SIG-M5 treated with dmso at 0.1 percent for 504 hours (cell line): ENCODE data around the gene FGGY.
"Not testable (repeated sequence)": the region's sequence is repeated elsewhere in the genome, so short reads cannot be mapped to it uniquely, and the experiment has no call there.

Experiments used
- DNase-seq: peaks from one replicate; lab custom pipeline; 2025; ENCODE audit not compliant: unreplicated experiment; lab: John Stamatoyannopoulos, UW

The FGGY gene

DNA sequence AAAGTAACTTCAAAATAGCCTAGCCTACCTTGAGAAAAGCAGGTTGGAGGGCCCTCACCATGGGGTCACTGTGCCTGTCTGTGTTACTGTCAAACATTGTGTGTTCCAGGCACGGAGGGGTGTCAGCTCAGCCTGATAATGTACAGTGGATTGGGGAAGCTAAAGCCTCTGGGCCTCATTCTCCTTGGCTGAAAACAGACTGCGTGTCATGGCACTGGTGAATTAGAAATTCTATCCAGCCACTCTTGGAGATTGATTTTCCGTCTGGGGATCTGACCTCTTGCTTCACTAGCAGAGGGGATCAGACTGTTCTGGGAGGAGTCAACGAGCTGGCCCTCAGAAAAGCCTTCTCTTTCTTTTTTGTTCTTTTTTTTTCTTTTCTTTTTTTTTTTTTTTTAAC is 394.4 kb downstream of the FGGY start:
- DNase-seq: no peak

DNA sequence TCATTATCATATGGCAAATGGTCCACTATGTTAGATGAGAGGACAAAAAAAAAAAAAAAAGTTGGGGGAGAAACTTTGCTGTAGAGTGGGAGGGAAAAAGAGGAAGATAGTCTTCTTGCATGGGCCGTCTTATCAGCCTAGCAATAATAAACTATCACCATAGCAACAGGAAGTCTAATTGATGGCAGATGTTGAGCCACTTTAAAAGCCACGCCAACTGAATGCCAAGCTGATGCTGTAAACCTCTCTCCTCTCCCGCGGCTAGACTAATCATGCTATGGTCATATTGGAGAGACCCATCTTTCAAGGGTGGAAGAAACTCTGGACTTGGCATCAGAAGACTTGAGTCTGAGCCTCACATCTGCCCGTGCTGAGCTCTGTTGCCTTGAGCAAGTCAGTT is 395.7 kb downstream of the FGGY start:
- peak; percentile 88 for DNase-seq

DNA sequence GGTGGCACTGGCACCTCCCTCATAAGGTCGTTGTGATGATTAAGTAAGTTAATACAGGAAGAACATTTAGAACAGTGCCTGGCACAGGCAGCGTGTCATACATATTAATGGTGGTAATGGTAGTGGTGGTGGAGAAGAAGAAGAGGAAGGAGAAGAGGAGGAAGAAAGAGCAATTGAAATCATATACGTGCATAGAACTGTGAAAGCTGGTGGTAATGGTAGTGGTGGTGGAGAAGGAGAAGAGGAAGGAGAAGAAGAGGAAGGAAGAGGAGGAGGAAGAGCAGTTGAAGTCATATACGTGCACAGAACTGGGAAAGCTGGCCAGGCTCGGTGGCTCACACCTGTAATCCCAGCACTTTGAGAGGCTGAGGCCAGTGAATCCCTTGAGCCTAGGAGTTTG is 396.5 kb downstream of the FGGY start:
- DNase-seq: peak; percentile 41

DNA sequence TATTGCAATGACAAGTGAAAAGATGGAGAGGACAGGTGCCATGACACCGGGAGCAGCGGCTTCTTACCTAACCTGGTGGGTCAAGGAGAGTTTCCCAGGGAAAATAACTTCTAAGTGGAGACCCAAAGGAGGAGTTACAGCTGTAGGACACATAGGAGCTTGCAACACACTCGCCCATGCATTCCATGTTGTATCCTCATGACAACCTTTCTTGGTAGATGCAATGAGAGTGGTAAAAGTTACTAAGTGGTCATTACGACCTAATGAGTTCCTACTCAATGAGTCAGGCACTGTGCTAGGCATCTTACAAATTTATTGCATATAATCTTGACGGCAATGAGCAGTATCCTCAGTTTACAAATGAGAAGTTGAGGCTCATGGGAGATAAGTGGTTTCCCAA is 398.4 kb downstream of the FGGY start:
- DNase-seq: no peak

DNA sequence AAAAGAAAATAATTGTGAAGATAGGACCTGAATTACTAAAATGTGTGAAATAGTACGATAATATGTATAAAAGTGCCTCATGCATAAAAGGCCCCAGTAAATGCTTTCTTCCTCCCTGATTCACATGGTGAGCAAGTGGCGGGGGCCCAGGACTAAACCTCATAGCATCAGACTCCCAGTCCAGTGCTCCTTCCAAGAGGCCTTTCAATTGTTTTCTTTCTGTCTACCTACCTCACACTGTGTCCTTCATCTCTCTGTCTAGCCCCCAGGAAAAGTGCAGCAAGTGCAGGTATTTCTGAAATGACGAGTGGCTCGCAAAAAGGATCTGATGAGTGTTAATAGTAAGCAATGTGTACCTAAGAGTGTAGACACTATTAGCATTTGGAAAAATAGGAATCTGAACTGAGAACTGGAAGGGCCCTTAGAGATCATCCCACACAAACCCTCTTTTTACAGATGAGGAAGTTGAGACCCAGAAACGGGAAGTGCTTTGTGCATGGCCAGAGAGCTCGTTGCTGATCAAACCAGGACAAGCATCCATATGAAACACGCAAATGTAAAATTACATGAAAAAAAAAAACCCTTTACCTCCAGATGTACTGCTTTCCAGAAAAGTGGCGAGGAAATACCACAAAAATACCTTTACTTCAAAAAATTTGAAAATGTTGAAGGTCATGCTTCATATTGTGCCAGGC is 399.7 kb downstream of the FGGY start:
- DNase-seq: peak; percentile 94

DNA sequence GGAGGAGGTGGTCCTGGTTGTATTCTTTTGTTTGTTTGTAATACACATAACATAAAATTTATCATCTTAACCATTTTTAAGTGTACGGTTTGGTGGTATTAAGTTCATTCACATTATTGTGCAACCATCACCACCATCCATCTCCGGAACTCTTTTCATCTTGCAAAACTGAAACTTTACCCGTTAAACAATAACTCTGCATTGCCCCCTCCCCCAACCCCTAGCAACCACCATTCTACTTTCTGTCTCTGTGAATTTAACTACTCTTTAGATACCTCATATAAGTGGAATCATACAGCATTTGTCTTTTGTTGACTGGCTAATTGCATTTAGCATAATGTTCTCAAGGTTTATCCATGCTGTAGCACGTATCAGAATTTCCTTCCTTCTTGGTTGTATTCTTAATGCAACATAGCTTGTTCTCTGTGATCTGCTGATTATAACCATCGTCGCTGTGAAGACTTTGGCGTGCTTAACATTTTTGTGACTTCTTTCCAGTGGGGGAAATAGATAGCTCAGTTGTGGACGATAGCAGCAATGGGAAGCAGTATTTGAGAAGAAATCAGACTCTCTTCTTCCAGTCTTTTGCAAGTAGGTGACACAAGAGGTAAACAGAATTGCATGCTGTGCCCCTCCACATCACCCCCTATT is 400.4 kb downstream of the FGGY start:
- peak; percentile 80 for DNase-seq

DNA sequence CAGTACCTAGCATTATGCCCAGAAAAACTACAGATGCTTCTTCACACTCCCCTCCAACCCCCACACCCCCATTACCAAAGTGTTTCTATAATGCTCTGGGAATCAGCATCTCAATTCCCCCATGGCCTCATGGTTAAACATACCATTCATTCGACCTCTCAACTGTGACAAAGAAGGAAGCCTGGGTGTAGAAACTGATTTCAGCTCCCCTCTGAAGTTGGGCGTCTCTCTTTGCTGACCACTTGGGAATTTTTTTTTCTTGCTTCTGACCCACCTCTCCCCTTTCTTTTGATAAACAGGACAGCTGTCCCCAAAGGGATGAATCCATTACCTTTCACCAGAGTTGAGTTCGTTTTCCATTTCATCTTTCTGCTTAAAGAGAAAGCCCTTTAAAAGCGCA is 401.5 kb downstream of the FGGY start:
- no peak for DNase-seq

DNA sequence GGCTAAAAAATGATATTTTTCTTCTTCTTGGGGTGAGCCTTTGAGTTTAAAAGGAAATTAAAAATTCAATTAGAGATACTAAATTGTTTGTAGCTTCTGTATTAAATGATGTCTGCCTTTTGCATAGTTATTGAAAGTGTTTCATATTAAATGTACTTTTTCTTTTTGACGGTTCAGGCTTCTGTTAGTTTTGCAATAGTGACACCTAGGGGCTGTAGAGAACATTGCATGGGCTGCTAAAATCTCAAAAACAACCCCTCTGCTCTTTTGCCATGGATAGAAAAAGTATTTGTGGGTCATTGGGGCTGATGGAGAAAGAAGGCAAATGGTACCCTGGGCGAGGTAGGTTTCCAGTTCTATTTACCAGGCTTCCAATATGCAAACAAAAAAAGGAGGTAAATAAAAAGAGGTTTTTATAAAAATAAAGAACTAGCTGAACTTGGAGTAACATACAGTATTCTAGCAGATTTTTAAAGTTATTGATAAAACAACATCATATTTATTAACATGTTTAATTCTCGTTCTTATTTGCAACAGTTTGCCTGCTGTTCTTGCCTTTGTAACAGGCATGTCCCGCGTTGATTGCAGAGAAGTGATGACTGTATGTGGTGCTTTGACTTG is 402.4 kb downstream of the FGGY start:
- DNase-seq: peak; percentile 72

DNA sequence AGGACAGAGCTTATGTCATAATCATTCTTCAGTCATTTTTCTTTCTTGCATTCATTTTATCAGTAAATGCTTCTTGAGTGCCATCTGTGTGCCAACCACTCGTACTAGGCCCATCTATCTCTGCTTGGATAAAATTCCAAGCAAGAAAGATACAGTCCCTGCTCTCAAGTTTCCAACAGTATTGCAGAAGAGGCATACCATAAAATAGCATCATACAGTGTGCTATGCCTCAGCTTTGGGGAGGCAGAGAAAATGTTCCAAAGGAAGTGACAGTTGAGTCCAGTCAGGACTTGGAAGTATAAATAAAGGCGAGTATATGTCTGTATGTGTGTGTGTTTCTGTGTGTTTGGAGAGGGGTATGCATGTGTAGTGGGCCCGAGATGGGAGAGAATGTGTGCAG is 404.5 kb downstream of the FGGY start:
- DNase-seq: no peak

DNA sequence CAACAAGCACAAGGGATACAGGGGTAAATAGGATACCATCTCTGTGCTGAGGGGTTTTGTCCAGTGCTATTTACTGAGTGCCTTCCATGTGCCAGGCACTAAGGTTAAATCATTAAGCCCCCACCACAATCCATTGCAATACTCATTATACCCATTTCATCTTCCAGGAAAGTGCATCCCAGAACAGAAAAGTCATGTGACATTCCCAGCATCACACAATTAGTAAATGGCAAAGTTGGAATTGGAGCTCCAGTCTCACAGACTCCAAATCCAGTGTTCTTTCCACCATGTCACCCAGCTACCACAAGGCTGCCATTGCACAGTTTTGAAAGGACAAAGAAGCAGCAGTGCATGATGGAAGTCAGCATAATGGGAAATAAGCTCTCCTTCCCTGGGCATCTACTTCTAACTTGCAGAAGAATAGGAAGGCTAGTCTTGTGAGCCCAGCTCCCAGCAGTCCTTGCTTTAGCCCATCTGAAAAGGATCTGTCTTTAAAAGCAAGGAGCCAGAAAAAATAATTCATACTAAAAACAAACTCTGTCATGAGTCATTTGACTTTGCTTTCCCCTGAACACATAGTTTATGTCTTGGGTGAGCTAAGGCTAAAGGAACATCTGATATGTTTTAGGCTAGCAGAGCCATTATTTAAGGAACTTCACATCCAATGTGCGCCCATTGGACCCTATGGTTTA is 406.5 kb downstream of the FGGY start:
- no peak for DNase-seq

DNA sequence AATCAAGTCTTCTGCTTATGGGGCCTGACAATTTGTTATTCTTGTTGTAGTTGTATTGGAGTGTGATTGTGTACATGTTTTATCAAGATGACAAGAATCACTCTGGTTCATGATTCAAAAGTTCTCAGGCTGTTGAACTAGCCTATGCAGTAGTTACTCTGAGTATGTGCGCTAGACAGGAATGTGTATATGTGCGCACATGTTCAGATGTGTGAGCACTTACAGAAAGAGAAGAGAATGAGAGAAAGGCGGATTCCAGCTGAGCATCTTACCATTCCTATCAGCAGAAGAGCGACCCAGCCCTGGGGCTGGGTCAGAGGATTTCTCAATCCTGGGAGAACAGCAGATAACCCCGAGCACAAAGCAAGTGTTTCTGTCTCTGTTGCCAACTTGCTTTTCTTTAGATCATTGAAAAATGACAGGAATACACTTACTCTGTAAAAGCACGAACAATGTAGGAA is 407.1 kb downstream of the FGGY start:
- no peak for DNase-seq

DNA sequence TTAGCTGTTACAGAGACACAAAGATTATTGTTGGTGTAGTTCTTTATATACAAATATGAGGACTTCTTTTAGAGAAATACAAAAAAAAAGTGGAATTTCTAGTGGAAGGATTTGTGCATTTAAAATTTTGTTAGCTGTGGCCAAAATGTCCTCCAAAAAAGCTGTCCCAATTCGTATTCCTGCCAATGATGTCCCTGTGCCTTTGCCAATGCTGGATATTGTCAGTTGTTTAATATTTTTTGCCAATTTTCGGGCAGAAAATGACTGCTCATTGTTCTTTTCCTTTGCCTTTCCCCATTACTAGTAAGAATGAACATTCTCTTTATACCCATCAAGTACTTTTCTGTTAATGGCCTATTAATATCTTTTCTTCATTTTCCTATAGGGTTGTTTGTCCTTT is 407.8 kb downstream of the FGGY start:
- no peak for DNase-seq

DNA sequence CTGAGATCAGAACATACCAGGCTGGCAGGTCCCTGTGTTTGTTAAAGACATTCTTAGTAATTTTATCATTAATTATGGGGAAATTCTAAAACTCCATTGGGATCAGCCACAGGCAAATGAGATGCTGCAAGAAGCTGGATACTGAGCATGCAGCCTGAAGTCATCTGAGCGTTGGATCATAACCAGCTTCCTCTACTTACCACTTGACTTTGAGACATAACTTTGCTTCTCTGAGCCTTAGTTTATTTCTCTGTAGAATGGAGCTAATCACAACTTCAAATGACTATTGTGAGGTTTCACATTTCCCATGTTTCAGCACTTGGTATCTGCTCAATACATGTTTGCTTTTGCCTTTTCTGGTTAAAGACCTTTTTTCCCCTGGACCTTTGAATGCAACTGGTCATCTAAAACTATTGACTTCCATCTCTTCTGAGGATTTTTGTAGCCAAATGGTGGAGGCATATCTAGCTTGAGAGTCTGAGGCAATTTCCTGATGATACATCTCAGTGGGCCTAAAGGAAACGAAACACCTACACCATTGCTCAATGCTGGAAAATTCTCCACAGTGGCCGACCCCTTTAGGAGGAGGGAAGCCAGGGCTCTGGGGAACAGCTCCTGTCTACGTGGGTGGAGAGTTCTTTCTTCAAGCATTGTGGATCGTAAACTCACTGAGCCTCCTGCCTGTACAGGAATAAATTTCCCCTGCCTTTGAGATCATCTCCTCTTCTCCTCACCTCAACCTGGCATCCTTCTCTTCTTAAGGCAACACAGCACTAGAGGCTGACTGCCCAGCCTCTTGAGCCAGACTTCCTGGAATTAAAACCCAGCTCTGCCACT is 408.8 kb downstream of the FGGY start:
- DNase-seq: no peak

DNA sequence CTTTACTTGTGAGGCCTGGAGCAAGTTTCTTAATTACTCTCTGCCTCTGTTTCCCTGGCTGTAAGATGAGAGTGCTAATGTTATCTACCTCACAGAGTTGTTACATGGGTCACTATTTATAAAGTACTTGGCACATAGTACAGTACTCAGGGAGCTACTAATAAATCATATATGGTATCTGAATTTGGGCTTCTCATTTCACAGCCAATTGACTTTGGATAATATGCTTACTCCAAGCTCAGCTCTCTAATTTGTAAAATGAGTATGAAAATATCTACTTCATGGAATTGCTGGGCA is 409.4 kb downstream of the FGGY start:
- DNase-seq: no peak

DNA sequence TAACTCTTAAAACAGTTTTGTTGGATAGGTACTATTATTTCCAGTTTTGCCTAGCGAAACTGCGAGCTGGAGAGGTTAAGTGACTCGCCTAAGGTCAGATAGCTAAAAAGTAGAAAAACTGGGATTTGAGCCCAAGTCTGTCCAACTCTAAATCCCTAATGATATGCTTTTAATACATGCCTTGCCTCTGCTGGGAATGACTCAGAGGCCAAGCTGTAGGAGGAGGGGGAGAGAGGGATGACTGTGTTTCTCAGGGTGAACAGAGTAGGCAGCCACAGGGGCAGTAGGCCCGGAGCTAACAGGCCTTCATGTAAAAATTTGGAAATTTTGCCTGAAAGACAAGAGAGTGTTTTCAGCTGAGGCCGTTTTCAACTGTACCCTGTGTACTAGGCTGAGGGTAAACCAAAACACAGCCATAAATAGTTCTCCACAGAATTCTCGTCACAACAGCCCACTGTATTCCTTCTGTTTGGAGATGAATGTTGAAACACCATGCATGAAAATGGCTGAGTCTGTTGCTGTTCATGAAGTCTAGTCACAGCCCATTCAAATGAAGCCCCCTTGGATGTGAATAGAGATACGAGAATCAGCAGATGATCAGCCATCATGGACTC is 410.4 kb downstream of the FGGY start:
- DNase-seq: no peak

DNA sequence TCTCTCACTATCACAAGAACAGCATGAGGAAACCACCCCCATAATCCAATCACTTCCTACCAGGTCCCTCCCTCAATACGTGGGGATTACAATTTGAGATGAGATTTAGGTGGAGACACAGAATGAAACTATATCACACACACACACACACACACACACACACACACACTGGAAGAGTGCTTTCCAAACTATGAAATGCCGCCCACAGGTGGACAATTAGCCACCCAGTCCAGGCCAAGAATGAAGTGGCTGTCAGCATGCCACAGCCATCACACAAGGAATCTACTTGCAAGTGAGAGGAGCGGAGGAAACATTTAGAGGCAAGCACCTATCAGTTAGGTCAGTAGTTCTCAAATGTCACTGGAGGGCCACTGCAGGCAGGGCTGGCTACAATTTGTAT is 412.4 kb downstream of the FGGY start:
- DNase-seq: no peak

DNA sequence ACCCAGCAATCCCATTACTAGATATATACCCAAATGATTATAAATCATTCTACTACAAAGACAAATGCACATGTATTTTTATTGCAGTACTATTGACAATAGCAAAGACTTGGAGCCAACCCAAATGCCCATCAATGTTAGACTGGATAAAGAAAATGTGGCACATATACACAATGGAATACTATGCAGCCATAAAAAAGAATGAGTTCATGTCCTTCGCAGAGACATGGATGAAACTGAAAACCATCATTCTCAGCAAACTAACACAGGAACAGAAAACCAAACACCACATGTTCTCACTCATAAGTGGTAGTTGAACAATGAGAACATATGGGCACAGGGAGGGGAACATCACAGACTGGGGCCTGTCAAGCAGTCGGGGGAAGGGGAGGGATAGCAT is 414.0 kb downstream of the FGGY start:
- not testable (repeated sequence) for DNase-seq

DNA sequence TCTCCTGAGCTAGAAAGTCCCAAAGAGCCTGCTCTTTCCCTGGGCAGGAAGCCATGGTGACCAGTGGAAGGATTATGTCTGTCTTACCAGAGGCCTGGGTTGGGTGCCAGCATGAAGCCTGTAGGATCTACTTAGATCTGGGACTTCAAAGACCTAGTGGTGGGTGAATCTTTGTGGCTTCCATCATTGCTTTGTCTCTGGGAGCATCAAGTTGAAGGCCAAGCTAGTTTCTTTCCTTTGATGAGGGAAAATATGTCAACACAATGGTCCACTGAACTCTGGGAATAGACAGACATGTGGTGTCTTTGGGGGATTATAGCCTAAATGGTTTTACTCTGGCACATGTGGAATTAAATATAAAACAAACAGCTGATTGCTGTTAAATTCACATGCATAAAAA is 417.3 kb downstream of the FGGY start:
- no peak for DNase-seq

DNA sequence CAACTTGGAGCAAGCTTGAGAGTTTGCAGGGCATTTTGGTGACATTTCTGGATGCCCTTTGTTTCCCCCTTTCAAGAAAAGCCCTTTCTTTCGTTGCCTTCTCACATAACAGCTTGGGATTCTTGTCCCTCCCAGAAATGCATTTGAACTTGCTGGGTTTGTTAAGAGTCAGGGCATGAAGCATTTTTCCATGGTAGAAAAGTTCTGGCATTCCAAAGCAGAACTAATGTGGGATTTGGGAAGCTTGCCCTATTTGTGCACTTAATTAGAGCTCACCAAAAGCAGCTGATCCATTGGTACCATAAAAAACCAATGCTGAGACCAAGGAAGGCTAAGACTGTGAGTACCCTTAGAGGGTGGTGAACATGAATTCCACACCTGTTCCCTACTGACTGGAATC is 418.1 kb downstream of the FGGY start:
- no peak for DNase-seq

DNA sequence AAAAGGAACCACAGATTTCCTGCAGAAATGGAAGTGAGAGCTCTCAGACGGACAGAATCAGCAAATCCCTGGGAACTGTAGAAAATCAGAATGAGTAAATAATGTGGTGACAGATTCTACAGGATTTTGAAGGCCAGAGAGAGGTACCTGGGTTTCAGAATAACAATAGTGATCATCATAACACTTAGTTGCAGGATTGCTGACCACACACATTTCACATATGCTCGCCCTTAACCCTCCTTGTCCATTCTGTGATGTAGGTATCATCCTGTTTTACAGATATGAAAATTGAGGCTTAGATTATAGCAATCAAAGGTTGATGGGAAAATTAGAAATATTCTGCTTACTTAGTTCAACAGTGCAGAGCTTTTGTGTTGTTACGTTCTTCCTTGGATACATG is 419.9 kb downstream of the FGGY start:
- no peak for DNase-seq
